Adrenal gland (tissue), 5 donors: Measurements from ENCODE around the gene NAT10.

Source experiments
- POLR2A ChIP-seq, 2 donors: fragments of 450-650 bp; IDR thresholded peaks; one replicate each; pipeline ENCODE4 v1.6.1; 2017; ENCODE audit warnings: antibody characterized with exemption in 2 of 2, mild to moderate bottlenecking in 2 of 2, moderate library complexity in 1 of 2
- TF ChIP-seq, protein P1 (sequence below), 6 experiments: fragments of 450-650 bp in 4 of 6; fragments of 200-600 bp in 2 of 6; sonication (generic) in 1 of 6; IDR thresholded peaks; 1 replicate in 5 of 6; 2 replicates in 1 of 6; pipeline versions ENCODE4 v1.5.1 to v1.8.0; 2016 to 2021; ENCODE audit warnings: antibody characterized with exemption in 6 of 6, mild to moderate bottlenecking in 2 of 6, moderate library complexity in 1 of 6
- donor health status: DM: no; HTN: no; CAD: no.

DNA sequence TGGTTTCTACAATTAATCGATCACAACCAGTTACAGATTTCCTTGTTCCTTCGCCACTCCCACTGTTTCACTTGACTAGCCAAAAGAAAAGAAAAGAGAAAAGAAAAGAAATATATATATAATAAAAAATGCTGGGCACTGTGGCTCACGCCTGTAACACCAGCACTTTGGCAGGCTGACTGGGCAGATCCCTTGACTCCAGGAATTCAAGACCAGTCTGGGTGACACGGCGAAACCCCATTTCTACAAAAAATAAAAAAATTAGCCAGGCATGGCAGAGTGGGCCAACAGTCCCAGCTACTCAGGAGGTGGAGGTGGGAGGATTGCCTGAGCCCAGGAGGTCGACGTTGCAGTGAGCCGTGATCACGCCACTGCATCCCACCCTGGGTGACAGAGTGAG, 83.8 kb downstream of the NAT10 start:
- TF ChIP-seq POLR2A (IDR thresholded peaks at IDR 0.05): no peak
- TF ChIP-seq, protein P1, sequence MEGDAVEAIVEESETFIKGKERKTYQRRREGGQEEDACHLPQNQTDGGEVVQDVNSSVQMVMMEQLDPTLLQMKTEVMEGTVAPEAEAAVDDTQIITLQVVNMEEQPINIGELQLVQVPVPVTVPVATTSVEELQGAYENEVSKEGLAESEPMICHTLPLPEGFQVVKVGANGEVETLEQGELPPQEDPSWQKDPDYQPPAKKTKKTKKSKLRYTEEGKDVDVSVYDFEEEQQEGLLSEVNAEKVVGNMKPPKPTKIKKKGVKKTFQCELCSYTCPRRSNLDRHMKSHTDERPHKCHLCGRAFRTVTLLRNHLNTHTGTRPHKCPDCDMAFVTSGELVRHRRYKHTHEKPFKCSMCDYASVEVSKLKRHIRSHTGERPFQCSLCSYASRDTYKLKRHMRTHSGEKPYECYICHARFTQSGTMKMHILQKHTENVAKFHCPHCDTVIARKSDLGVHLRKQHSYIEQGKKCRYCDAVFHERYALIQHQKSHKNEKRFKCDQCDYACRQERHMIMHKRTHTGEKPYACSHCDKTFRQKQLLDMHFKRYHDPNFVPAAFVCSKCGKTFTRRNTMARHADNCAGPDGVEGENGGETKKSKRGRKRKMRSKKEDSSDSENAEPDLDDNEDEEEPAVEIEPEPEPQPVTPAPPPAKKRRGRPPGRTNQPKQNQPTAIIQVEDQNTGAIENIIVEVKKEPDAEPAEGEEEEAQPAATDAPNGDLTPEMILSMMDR (IDR thresholded peaks at IDR 0.05): no peak
